ENCODE measurements around the gene CDK6. TPM values are rescaled to one million over a fixed set of nuclear protein-coding genes. Genes with fewer than 3 reads are reported as not detected.
A peak's percentile ranks its signal among the peaks of the same experiment; 100 is the strongest.

CDK6 gene
- total RNA-seq, 3 donors from 2014 or later (not counting 1 experiment from before 2014, with no cell fraction given): 41.1 to 46.3 (median 45.1) TPM

- TF ChIP-seq CTCF (IDR thresholded peaks at IDR 0.05): no peak
- Histone ChIP-seq H3K9me3 (ENCODE audit: control insufficient read depth, insufficient read depth, low read length) (no peaks in the 10 kb centered on the region), H3K4me3 (ENCODE audit: low read length) (no peak overlapping the region), H3K36me3 (ENCODE audit: control insufficient read depth, insufficient read depth, low read length) (no peaks in the 10 kb centered on the region), H3K27me3 (ENCODE audit: control insufficient read depth, insufficient read depth, low read length) (no peaks in the 10 kb centered on the region), H3K4me1 (ENCODE audit: control insufficient read depth, insufficient read depth, low read length) (peaks cover 3% of the 10 kb centered on the region), H3K27ac (ENCODE audit: low read length) (no peak overlapping the region)
- Mint-ChIP-seq H3K27me3 (ENCODE audit: low read depth in 2 of 2) (no peaks in the 10 kb centered on the region), H3K4me3 (no peak overlapping the region), H3K4me1 (peaks cover 40 to 44% of the 10 kb centered on the region in 2 donors), H3K9me3 (no peaks in the 10 kb centered on the region), H3K36me3 (peaks cover 10% of the 10 kb centered on the region), H3K27ac (peak overlapping the region in 1 of 2 donors; percentile 63)
- no peak for DNase-seq
- no peak for ATAC-seq
- intact Hi-C loops (cut with micrococcal nuclease): no loop called here
Observed at GRCh38 chr7:92694211-92694610, 142.2 kb downstream of the CDK6 start.

DNA sequence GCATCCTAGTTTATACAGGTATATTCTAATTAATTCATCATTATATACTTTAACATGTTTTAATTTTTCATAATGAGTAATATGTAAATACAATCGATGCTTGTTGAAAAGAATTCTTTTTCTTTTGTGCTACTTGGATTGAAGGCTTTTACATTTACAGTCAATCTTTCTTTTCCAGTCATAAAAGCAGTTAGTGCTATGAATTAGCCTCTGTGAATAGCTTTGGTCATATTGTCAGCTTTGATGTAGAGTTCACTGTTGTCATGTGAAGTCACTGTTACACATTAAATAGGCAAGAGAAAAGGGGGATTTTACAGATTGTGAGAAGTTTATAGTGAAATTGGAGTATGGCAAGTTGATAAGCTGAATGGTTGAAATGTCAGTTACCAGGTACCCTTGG lies 142.9 kb downstream of the CDK6 start:
- Histone ChIP-seq H3K36me3 (ENCODE audit: control insufficient read depth, insufficient read depth, low read length) (no peaks in the 10 kb centered on the region), H3K27me3 (ENCODE audit: control insufficient read depth, insufficient read depth, low read length) (no peaks in the 10 kb centered on the region), H3K27ac (ENCODE audit: low read length) (no peak overlapping the region), H3K4me3 (ENCODE audit: low read length) (no peak overlapping the region), H3K4me1 (ENCODE audit: control insufficient read depth, insufficient read depth, low read length) (peaks cover 3% of the 10 kb centered on the region), H3K9me3 (ENCODE audit: control insufficient read depth, insufficient read depth, low read length) (no peaks in the 10 kb centered on the region)
- intact Hi-C loops (cut with micrococcal nuclease): no loop called here
- TF ChIP-seq CTCF (IDR thresholded peaks at IDR 0.05): no peak
- no peak for ATAC-seq
- Mint-ChIP-seq H3K36me3 (peaks cover 10% of the 10 kb centered on the region), H3K4me3 (no peak overlapping the region), H3K9me3 (no peaks in the 10 kb centered on the region), H3K27me3 (ENCODE audit: low read depth in 2 of 2) (no peaks in the 10 kb centered on the region), H3K4me1 (peaks cover 47 to 51% of the 10 kb centered on the region in 2 donors), H3K27ac (peak overlapping the region in 1 of 2 donors; percentile 63)
- no CpG with 5 or more reads among the region's 1 CpG for WGBS (ENCODE audit: insufficient coverage)
- DNase-seq: no peak

DNA sequence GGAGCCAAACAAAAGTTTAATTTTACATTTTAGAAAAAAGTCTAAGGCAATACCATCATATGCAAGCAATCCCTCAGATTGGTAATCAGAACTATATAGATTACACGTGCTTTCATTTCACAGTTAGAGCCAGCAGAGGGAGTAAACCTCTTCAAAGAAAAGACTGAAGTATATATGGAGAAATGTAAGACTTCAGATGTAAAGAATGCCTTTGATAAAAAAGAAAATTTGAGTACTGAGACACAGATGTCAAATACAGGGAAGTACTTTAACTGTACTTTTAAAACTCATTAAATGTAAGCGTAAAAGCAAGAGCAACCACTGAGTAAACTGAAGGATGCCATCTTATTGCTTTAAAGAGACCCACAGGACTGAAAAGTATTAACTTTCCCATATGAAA lies 144.8 kb downstream of the CDK6 start:
- ATAC-seq (peak; percentile 63 to 88 (median 86)), DNase-seq (peak in 1 of 2 donors; percentile 68)
- H3K36me3 ChIP-seq (ENCODE audit: control insufficient read depth, insufficient read depth, low read length): no peaks in the 10 kb centered on the region
- intact Hi-C loops (cut with micrococcal nuclease): loop anchor here (1.0 to 2.0 kb wide), 2 partner anchors 142 to 363 kb away; no protein-coding TSS in a partner anchor
- H3K27me3 ChIP-seq (ENCODE audit: control insufficient read depth, insufficient read depth, low read length): no peaks in the 10 kb centered on the region
- no peaks in the 10 kb centered on the region for H3K9me3 Mint-ChIP-seq
- H3K4me1 Mint-ChIP-seq: peaks cover 56 to 61% of the 10 kb centered on the region in 2 donors
- TF ChIP-seq CTCF (IDR thresholded peaks at IDR 0.05): peak; percentile 61
- no peaks in the 10 kb centered on the region for H3K9me3 ChIP-seq (ENCODE audit: control insufficient read depth, insufficient read depth, low read length)
- H3K4me1 ChIP-seq (ENCODE audit: control insufficient read depth, insufficient read depth, low read length): peaks cover 3% of the 10 kb centered on the region
- H3K4me3 ChIP-seq (ENCODE audit: low read length): no peak overlapping the region
- H3K36me3 Mint-ChIP-seq: peaks cover 10% of the 10 kb centered on the region
- H3K27me3 Mint-ChIP-seq (ENCODE audit: low read depth in 2 of 2): no peaks in the 10 kb centered on the region
- H3K27ac ChIP-seq (ENCODE audit: low read length): no peak overlapping the region
- 44% methylated on average over 1 of the region's 2 CpGs for WGBS (ENCODE audit: insufficient coverage)
- H3K4me3 Mint-ChIP-seq: peak overlapping the region; percentile 45
- H3K27ac Mint-ChIP-seq: peak overlapping the region; percentile 44 to 73
